GM12878 (cell line): ENCODE results near the gene CHRNA5. TPM values are rescaled to one million over a fixed set of nuclear protein-coding genes. Genes with fewer than 3 reads are reported as not detected.

ENCODE experiments used
- ATAC-seq: fragments of 200-7000 bp; cut with Tn5 transposase; 3 replicates; pipeline ENCODE4 v1.9.1; 2020; ENCODE audit warnings: mild to moderate bottlenecking, moderate library complexity
- BruUV-seq: library from RNA; stranded (reverse); fragments of 400-500 nt; replicated peaks from 2 replicates; lab custom pipeline; 2021; lab: Mats Ljungman, UMichigan
- CTCF ChIA-PET: fragments of 300-600 bp; sonication (Branson Sonifier 250); formaldehyde crosslinking; extraction: SDS; loops from one replicate; lab custom pipeline; 2021; ENCODE audit warnings: inconsistent platforms; lab: Yijun Ruan, JAX
- POLR2A ChIA-PET: fragments of 350-600 bp; formaldehyde crosslinking; extraction: SDS; loops from one replicate; lab custom pipeline; 2021; ENCODE audit warnings: inconsistent platforms; lab: Charles Lee
- RAD21 ChIA-PET: fragments of 300-600 bp; sonication (Branson Sonifier 250); formaldehyde crosslinking; loops from one replicate; lab custom pipeline; 2023; ENCODE audit warnings: antibody characterized with exemption; ENCODE audit not compliant: unreplicated experiment; lab: Charles Lee
- SMC1A ChIA-PET: fragments of 300-600 bp; sonication (Branson Sonifier 250); formaldehyde crosslinking; loops from one replicate; lab custom pipeline; 2023; ENCODE audit not compliant: unreplicated experiment, uncharacterized antibody; lab: Charles Lee
- DNase-seq: peaks from one replicate; pipeline ENCODE4 v3.0.0-alpha.2; 2011; ENCODE audit warnings: low read depth, low spot score
- FAIRE-seq: peaks from 3 replicates; lab custom pipeline; 2011; peaks lifted over from hg19 to GRCh38; lab: Jason Lieb, UNC
- H2AFZ ChIP-seq: 2 replicates; pipeline ENCODE4 v1.6.0; 2011; ENCODE audit warnings: low read depth, low read length, control low read depth; ENCODE audit not compliant: control insufficient read depth
- H3K27ac ChIP-seq: 2 replicates; pipeline ENCODE4 v1.5.1; 2011; ENCODE audit warnings: control low read depth; ENCODE audit not compliant: control insufficient read depth, insufficient read depth
- H3K27me3 ChIP-seq, 2 experiments: replicated peaks in 1 of 2; 2 replicates each; pipeline versions ENCODE4 v1.6.0 to v1.6.1; 2011; ENCODE audit warnings: low read length in 1 of 2; ENCODE audit not compliant: control insufficient read depth in 2 of 2, insufficient read depth in 2 of 2
- H3K36me3 ChIP-seq, 2 experiments: 2 replicates each; pipeline ENCODE4 v1.5.1; 2011; ENCODE audit warnings: low read length in 1 of 2; ENCODE audit not compliant: control insufficient read depth in 2 of 2, insufficient read depth in 2 of 2
- H3K4me1 ChIP-seq: 2 replicates; pipeline ENCODE4 v1.6.1; 2011; ENCODE audit warnings: mild to moderate bottlenecking, low read length, moderate library complexity, mixed read lengths; ENCODE audit not compliant: control insufficient read depth, insufficient read depth
- H3K4me2 ChIP-seq: 2 replicates; pipeline ENCODE4 v1.6.0; 2011; ENCODE audit warnings: control low read depth; ENCODE audit not compliant: control insufficient read depth, insufficient read depth
- H3K4me3 ChIP-seq: fragments of 200-600 bp; sonication (generic); 2 replicates; pipeline ENCODE4 v1.5.1; 2016
- H3K79me2 ChIP-seq: 2 replicates; pipeline ENCODE4 v1.6.0; 2011; ENCODE audit warnings: low read length; ENCODE audit not compliant: control insufficient read depth, insufficient read depth
- H3K9ac ChIP-seq: 2 replicates; pipeline ENCODE4 v1.8.0; 2011; ENCODE audit warnings: low read length, control low read depth, mixed read lengths; ENCODE audit not compliant: control insufficient read depth, insufficient read depth
- H3K9me3 ChIP-seq: replicated peaks from 3 replicates; pipeline ENCODE4 v1.5.1; 2011; ENCODE audit warnings: mild to moderate bottlenecking, low read length; ENCODE audit not compliant: control insufficient read depth, insufficient read depth
- H4K20me1 ChIP-seq: 2 replicates; pipeline ENCODE4 v1.6.0; 2011; ENCODE audit not compliant: control insufficient read depth, insufficient read depth
- FOXK2 ChIP-seq: fragments of 450-650 bp; IDR thresholded peaks from 2 replicates; pipeline ENCODE4 v1.6.1; 2017; ENCODE audit warnings: mild to moderate bottlenecking, moderate library complexity
- HDAC6 ChIP-seq: fragments of 200-600 bp; sonication (generic); IDR thresholded peaks from one replicate; pipeline ENCODE4 v1.8.0; 2017; ENCODE audit warnings: antibody characterized with exemption; ENCODE audit not compliant: unreplicated experiment
- KLF5 ChIP-seq: fragments of 450-650 bp; IDR thresholded peaks from 2 replicates; pipeline ENCODE4 v1.6.1; 2014; ENCODE audit warnings: mild to moderate bottlenecking; ENCODE audit not compliant: partially characterized antibody
- MXI1 ChIP-seq: fragments of 150-350 bp; IDR thresholded peaks from 2 replicates; pipeline ENCODE4 v1.6.1; 2011; ENCODE audit warnings: low read depth, mild to moderate bottlenecking, inconsistent platforms, low read length, improper control_type of control experiment
- NR2C1 ChIP-seq: fragments of 450-650 bp; IDR thresholded peaks from 2 replicates; pipeline ENCODE4 v1.6.1; 2017; ENCODE audit warnings: antibody characterized with exemption, mild to moderate bottlenecking, moderate library complexity
- NRF1 ChIP-seq: conservative IDR thresholded peaks from 2 replicates; pipeline ENCODE4 v1.6.1; 2011; ENCODE audit warnings: mild to moderate bottlenecking, low read depth, low read length, improper control_type of control experiment
- RAD21 ChIP-seq: IDR thresholded peaks from 2 replicates; pipeline ENCODE4 v1.6.1; 2011; ENCODE audit warnings: mild to moderate bottlenecking, low read depth, low read length, moderate library complexity; ENCODE audit not compliant: insufficient read depth
- RBBP5 ChIP-seq: fragments of 200-600 bp; sonication (generic); conservative IDR thresholded peaks from 2 replicates; pipeline ENCODE4 v1.6.1; 2016
- STAT1 ChIP-seq: fragments of 450-650 bp; conservative IDR thresholded peaks from 2 replicates; pipeline ENCODE4 v1.6.1; 2014; ENCODE audit warnings: antibody characterized with exemption, mild to moderate bottlenecking
- SUZ12 ChIP-seq: fragments of 200-600 bp; sonication (generic); IDR thresholded peaks from one replicate; pipeline ENCODE4 v1.6.1; 2018; ENCODE audit warnings: antibody characterized with exemption, mild to moderate bottlenecking; ENCODE audit not compliant: unreplicated experiment
- ZNF622 ChIP-seq: fragments of 450-650 bp; IDR thresholded peaks from 2 replicates; pipeline ENCODE4 v1.6.1; 2017; ENCODE audit warnings: mild to moderate bottlenecking, inconsistent platforms
- WGBS: methylation state at CpG from one replicate; pipeline ENCODE4 v1.1.6; 2016; ENCODE audit warnings: low lambda C conversion rate; ENCODE audit not compliant: insufficient replicate concordance, insufficient coverage; ENCODE audit errors: missing lambda C conversion rate; 5-methylcytosine and 5-hydroxymethylcytosine counted together
- in situ Hi-C: fragments of 300-500 bp; cut with MboI; formaldehyde crosslinking; loops from 9 replicates; pipeline ENCODE4 v1.14.3; 2018; ENCODE audit warnings: mixed read lengths
- intact Hi-C: fragments of 100-400 bp; cut with micrococcal nuclease; formaldehyde crosslinking; loops from one replicate; pipeline ENCODE4 v1.14.2; 2022; ENCODE audit not compliant: unreplicated experiment
- polyA plus RNA-seq, 11 experiments: library from polyadenylated mRNA; depleted of rRNA in 4 of 11; unstranded in 6 of 11; stranded (reverse) in 5 of 11; fragments of >200 nt; fragmentation: Nextera tagmentation in 4 of 11; fragmentation: Illumina TruSeq in 1 of 11; extraction: Ambion mirVana in 4 of 11; extraction: Trizol in 1 of 11; gene quantifications; 1 replicate in 1 of 11; 2 replicates in 10 of 11; pipeline versions ENCODE4 v1.2.1 to v1.2.3, GENCODE V29; 2011 to 2016; ENCODE audit warnings: inconsistent platforms in 2 of 11, missing spikeins in 2 of 11, low read depth in 1 of 11
- total RNA-seq, 4 experiments: library from RNA; depleted of rRNA in 3 of 4; stranded (reverse); fragments of >200 nt in 3 of 4; fragmentation: Illumina TruSeq in 1 of 4; extraction: Trizol in 1 of 4; gene quantifications; 2 replicates each; pipeline versions ENCODE4 v1.2.1 to v1.2.3, GENCODE V29; 2013 to 2021
- TF ChIP-seq, protein P1 (sequence below): fragments of 450-650 bp; IDR thresholded peaks from 2 replicates; pipeline ENCODE4 v1.6.1; 2017; ENCODE audit warnings: low read depth, mild to moderate bottlenecking, moderate library complexity

The CHRNA5 gene
- total and polyA plus RNA-seq, 10 of the 15 experiments (the other 5 are each of a cell fraction or from before 2014, with no cell fraction given): 0.74 to 21.4 (median 12.7) TPM

DNA sequence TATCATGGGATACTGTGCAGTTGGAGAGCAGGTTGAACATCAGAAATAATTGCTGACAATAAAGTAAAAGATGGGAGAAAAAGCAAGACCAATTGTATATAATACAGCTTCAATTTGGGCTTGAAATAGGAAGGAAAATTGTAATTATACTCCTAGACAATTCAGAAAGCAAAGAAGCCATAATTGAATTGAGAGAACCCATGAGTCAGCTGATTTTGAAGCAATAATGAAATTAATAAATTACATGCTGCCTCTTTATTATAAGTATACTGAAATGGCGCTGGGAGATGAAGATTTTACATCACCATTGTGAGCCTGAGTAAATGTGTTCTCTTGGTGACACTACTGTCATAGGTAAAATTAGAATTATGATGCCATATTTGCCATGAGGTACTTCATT is 32.3 kb downstream of the CHRNA5 start (continued):
- TF ChIP-seq SUZ12 (no peak), MXI1 (no peak), STAT1 (no peak), FOXK2 (no peak), KLF5 (no peak), NRF1 (no peak), NR2C1 (no peak), RBBP5 (no peak)
- TF ChIP-seq, all 136 proteins: peak for 0

DNA sequence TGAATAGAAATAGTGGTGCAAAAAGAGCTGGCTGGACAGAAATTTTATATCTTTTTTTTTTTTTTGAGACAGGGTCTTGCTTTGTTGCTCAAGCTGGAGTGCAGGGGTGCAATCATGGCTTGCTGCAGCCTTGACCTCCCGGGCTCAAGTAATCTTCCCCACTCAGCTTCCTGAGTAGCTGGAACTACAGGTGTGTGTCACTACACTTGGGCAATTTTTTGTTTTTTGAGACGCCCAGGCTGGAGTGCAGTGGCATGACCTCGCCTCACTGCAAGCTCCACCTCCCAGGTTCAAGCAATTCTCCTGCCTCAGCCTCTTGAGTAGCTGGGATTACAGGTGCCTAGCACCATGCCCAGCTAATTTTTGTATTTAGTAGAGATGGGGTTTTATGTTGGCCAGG is 33.0 kb downstream of the CHRNA5 start:
- no peaks in the 10 kb centered on the region for H3K79me2 ChIP-seq
- H3K4me3 ChIP-seq: no peak overlapping the region
- WGBS: 100% methylated on average over 3 of the region's 3 CpGs
- no peaks in the 10 kb centered on the region for H3K27me3 ChIP-seq
- RAD21 ChIA-PET: no interaction called here
- no peaks in the 10 kb centered on the region for H4K20me1 ChIP-seq
- no TSS peak for BruUV-seq
- FAIRE-seq (no peak), ATAC-seq (no peak), DNase-seq (no peak)
- CTCF ChIA-PET: no interaction called here
- H3K4me2 ChIP-seq: no peak overlapping the region
- H3K27ac ChIP-seq: no peak overlapping the region
- no peak overlapping the region for H2AFZ ChIP-seq
- no peaks in the 10 kb centered on the region for H3K36me3 ChIP-seq
- in situ Hi-C loops (no loop called here), intact Hi-C loops (no loop called here)
- no peaks in the 10 kb centered on the region for H3K4me1 ChIP-seq
- H3K9me3 ChIP-seq: no peaks in the 10 kb centered on the region
- SMC1A ChIA-PET: no interaction called here
- TF ChIP-seq, protein P1, sequence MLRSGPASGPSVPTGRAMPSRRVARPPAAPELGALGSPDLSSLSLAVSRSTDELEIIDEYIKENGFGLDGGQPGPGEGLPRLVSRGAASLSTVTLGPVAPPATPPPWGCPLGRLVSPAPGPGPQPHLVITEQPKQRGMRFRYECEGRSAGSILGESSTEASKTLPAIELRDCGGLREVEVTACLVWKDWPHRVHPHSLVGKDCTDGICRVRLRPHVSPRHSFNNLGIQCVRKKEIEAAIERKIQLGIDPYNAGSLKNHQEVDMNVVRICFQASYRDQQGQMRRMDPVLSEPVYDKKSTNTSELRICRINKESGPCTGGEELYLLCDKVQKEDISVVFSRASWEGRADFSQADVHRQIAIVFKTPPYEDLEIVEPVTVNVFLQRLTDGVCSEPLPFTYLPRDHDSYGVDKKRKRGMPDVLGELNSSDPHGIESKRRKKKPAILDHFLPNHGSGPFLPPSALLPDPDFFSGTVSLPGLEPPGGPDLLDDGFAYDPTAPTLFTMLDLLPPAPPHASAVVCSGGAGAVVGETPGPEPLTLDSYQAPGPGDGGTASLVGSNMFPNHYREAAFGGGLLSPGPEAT: no peak
- TF ChIP-seq RAD21 (no peak), ZNF622 (no peak), HDAC6 (no peak)
- H3K9ac ChIP-seq: no peak overlapping the region
- POLR2A ChIA-PET: no interaction called here
